ENCODE data around the gene SLC9A6. TPM values are rescaled to one million over a fixed set of nuclear protein-coding genes. Genes with fewer than 3 reads are reported as not detected.

The SLC9A6 gene
- total and polyA plus RNA-seq, 9 of the 15 experiments (the other 6 are each of a cell fraction or from before 2014, with no cell fraction given), result 3.7 to 13.9 (median 9.9) TPM

DNA sequence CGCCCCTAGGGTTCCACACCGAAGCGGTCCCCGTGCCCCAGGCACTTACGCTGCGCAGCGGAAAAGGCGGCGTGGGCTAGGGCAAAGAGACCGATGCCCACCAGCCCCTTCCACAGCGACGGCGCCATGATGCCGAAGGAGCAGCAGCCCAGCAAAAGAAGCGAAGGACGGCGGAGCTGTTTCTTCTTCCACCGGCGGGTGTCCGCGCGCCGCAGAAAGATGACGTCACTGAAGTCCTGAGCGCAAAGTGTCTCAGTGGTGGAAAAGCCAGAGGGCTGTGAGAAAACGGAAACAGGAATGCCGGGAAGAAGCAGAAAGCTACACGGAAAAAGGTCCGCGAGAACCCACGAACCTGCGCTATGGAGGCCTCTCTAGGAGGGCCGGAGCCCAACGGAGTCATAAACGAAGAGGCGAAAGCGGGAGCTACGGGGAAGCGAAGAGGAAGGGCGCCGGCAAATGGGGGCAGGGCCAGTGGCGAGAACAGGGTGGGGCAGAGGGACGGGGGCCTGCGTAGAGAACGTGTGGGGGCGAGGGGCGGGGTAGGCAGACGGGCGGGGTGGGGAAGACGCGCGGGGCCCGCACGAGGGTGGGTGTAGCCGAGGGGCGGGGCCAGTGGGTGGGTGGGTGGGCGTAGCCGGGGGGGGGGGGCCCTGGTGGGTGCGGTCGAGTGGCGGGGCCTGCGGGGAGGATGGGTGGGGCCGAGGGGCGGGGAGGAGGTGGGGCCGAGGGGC lies 11.5 kb upstream of the SLC9A6 start, which contains the start of gene MMGT1 (continued):
- TF ChIP-seq THRAP3 (IDR thresholded peaks at IDR 0.05; ENCODE audit: borderline replicate concordance) (no peak), RBBP5 (IDR thresholded peaks at IDR 0.05; ENCODE audit: borderline replicate concordance, insufficient read depth, low read length, poor library complexity, severe bottlenecking) (peak; percentile 94), MTA2 (IDR thresholded peaks at IDR 0.05; ENCODE audit: low read depth) (no peak), RFX7 (CRISPR knock-in tag; IDR thresholded peaks at IDR 0.05) (no peak), PCBP1 (IDR thresholded peaks at IDR 0.05; ENCODE audit: low read depth, low read length, poor library complexity, severe bottlenecking) (no peak), ZNF282 (CRISPR knock-in tag; IDR thresholded peaks at IDR 0.05) (no peak), ZNF586 (CRISPR knock-in tag; conservative IDR thresholded peaks at IDR 0.05) (no peak), XRCC4 (IDR thresholded peaks at IDR 0.05; ENCODE audit: extremely low read depth, insufficient read depth, insufficient read length) (no peak)
- TF ChIP-seq, protein P1, sequence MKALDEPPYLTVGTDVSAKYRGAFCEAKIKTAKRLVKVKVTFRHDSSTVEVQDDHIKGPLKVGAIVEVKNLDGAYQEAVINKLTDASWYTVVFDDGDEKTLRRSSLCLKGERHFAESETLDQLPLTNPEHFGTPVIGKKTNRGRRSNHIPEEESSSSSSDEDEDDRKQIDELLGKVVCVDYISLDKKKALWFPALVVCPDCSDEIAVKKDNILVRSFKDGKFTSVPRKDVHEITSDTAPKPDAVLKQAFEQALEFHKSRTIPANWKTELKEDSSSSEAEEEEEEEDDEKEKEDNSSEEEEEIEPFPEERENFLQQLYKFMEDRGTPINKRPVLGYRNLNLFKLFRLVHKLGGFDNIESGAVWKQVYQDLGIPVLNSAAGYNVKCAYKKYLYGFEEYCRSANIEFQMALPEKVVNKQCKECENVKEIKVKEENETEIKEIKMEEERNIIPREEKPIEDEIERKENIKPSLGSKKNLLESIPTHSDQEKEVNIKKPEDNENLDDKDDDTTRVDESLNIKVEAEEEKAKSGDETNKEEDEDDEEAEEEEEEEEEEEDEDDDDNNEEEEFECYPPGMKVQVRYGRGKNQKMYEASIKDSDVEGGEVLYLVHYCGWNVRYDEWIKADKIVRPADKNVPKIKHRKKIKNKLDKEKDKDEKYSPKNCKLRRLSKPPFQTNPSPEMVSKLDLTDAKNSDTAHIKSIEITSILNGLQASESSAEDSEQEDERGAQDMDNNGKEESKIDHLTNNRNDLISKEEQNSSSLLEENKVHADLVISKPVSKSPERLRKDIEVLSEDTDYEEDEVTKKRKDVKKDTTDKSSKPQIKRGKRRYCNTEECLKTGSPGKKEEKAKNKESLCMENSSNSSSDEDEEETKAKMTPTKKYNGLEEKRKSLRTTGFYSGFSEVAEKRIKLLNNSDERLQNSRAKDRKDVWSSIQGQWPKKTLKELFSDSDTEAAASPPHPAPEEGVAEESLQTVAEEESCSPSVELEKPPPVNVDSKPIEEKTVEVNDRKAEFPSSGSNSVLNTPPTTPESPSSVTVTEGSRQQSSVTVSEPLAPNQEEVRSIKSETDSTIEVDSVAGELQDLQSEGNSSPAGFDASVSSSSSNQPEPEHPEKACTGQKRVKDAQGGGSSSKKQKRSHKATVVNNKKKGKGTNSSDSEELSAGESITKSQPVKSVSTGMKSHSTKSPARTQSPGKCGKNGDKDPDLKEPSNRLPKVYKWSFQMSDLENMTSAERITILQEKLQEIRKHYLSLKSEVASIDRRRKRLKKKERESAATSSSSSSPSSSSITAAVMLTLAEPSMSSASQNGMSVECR (CRISPR knock-in tag; IDR thresholded peaks at IDR 0.05), result peak; percentile 63; the same call in 1 of the 2 replicates
- TF ChIP-seq, protein P2, sequence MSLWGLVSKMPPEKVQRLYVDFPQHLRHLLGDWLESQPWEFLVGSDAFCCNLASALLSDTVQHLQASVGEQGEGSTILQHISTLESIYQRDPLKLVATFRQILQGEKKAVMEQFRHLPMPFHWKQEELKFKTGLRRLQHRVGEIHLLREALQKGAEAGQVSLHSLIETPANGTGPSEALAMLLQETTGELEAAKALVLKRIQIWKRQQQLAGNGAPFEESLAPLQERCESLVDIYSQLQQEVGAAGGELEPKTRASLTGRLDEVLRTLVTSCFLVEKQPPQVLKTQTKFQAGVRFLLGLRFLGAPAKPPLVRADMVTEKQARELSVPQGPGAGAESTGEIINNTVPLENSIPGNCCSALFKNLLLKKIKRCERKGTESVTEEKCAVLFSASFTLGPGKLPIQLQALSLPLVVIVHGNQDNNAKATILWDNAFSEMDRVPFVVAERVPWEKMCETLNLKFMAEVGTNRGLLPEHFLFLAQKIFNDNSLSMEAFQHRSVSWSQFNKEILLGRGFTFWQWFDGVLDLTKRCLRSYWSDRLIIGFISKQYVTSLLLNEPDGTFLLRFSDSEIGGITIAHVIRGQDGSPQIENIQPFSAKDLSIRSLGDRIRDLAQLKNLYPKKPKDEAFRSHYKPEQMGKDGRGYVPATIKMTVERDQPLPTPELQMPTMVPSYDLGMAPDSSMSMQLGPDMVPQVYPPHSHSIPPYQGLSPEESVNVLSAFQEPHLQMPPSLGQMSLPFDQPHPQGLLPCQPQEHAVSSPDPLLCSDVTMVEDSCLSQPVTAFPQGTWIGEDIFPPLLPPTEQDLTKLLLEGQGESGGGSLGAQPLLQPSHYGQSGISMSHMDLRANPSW (CRISPR knock-in tag; IDR thresholded peaks at IDR 0.05), result no peak
- TF ChIP-seq, protein P3, sequence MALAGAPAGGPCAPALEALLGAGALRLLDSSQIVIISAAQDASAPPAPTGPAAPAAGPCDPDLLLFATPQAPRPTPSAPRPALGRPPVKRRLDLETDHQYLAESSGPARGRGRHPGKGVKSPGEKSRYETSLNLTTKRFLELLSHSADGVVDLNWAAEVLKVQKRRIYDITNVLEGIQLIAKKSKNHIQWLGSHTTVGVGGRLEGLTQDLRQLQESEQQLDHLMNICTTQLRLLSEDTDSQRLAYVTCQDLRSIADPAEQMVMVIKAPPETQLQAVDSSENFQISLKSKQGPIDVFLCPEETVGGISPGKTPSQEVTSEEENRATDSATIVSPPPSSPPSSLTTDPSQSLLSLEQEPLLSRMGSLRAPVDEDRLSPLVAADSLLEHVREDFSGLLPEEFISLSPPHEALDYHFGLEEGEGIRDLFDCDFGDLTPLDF (CRISPR knock-in tag; IDR thresholded peaks at IDR 0.05), result peak; percentile 55

All from K562 (cell line).